Suppressor macrophage treated with lipopolysaccharide for 1 hour (primary cell): ENCODE data around the gene ZFPM1.
"Not testable (repeated sequence)": the region's sequence is repeated elsewhere in the genome, so short reads cannot be mapped to it uniquely, and the experiment has no call there.

ENCODE experiments used
- DNase-seq, 3 donors: peaks; one replicate each; pipeline ENCODE4 v3.0.0-alpha.2; 2020 to 2022

Gene ZFPM1

DNA sequence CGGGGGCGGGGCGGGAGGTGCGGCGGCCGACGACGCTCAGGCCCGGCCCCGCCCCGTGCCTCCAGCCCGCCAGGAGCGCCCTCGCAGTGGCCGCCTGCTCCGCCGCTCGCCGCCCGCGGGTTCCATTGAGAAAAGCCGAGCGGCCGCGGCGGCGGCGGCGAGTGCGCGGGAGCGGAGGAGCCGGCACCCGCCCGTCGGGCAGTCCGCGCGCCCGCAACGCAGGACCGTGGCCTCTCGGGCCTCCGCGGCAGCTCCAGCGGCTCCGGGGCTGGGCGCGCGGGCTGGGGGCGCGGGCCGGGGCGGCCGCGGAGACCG, at the start of gene ZFPM1:
Gene ZFPM1 (plus strand): TSS at position 64 of the 315 bp plus-strand sequence. CDS start 359 bp downstream, outside the sequence.
- no peak for DNase-seq

DNA sequence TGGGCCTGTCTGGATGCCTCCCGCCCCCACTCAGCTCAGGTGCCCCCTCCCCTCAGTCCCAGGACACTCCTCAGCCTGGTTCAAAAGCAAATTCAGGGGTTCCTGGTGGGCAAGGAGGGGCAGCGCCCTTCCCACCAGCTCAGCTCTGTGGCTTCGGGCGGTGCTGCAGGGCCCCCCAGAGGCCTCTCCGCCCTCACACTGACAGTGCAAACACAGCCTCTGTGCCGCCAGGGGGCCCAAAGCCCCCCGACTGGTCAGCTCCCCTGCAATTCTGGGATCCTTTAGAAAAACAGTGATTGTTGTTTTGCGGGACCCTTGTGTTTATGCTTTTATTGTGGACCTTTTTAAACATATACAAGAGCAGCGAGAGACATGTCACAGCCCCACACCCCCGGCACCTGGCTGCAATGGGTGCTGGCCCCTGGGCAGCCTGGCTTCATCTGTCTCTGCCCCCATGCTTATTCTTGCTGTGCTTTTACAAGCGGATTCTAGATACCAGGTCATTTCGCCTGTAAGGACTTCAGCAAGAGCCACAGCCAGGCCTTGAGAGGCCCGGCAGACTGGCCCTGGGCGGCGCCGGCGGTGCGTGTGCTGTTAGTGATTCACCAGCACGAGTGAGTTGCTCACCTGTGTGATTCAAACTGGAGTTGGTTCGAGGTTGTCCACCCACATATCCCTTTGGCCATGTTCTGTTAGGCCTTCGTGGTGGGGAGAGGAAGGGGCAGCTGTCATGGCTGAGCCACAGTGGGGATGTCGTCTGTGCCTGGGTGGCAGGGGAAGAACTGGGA, 49.1 kb upstream of the ZFPM1 start:
- no peak for DNase-seq

DNA sequence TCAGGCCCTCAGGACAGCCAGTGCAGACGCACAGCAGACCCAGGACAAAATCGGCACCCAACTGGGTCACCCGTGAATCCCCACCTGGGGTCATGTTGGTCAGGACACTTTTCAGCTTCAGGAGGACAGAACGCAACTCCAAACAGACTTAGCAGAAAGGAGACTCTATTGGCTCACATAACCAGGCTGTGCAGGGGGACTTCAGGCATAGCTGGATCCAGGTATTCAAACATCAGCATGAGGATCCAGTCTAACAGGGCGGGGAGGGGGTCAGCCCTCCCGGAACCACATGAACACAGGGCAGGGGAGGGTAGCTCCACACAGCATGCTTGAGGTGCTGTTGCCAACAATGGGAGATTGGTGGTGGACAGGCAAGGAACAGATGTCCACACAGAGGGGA, 48.3 kb upstream of the ZFPM1 start:
- DNase-seq = no peak

DNA sequence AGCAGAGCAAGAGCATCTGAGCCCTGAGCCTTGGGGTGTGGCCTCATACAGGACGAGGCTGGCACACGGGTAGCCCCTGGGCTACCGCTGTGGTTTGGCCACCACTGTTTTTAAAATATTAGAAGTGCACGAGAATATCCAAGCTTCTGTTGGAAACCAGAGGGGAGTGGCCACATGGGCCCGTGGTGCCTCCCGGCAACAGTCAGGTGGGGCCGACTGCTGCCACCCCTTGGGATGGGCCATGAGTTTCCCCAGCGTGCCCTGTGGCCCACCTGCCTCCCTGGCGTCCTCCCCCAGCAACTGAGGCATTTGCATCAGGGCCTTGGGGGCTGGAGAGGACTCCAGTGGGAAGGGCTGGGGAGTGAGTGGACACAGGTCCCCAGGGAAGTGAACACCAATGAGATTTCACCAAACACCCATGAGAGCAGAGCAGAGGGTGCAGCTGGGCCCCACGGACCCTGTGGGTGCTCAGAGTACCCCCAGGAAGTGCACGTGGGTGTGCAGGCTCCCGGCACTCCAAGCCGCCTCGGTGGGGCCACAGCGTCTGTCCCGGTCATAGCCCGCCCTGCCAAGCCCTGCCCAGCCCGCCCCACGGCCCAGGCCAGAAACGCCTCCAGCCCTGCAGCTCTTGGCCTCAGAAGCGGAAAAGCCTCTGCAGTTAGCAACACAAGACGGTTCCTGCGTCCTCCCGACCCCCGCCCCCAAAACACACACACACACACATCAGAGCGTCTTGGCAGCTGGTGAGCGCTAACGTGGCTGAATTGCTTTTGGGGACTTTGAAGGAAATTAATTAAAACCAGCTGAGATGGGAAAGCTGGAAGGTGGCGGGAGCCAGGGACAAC, 47.6 kb upstream of the ZFPM1 start:
- DNase-seq = no peak

DNA sequence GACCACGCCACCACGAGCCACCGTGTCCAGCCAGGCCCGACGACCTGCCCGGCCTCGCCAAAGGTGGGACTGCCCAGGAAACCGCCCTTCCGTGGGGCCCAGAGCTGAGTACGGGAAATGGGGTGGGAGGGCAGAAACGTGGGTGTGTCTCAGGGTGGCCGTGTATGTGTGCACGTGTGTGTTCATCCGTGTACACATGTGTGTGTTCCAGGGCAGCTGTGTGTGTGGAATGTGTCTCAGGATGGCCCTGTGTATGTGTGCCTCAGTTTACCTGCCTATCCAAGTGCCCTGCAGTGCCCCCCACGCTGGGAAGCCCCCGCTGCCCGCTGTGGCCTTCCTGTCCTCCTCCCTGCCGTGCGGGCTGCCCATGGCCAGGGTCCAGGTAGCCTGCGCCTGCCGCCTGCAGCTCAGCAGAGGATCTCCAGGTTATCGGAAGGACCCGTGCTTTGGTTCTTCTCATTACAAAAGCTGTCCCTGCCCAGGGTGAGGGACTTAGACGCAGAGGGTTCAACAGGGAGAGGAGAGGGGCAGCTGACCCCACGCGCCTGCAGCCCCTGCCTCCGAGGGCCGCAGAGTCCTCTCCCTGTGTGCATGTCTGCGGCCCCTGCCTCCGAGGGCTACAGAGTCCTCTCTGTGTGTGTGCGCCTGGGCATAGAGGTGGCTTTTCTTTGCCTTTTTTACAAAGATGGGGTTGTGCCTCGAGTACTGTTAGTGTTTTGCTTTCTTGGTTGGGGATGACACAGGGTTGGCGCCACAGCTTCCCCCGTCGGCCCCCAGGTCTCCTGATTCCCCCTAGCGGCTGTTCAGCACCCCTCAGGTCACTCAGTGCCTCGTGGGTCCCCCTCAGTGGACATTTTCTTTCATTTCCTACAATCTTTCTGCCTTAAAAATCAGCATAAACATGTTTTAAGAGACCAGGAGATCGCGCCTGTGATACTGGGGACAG, 46.7 kb upstream of the ZFPM1 start:
- DNase-seq = no peak

DNA sequence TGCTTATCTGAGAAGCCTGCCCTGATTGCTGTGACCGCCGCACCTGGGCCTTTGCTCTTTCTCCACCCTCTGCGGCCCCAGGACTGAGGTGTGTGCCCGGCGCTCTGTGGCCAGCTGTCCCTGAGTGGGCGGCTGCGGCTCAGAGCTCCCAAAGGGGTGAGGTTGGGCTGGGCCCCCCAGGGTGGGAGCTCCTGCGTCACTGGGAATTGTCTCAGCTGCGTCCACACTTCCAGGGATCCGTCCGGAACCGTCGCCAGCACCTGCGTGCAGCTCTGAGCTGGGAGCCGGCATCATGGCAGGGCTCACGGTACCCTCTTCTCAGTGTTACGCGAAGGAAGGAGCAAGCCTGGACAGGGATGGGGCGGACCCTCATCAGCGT, 46.0 kb upstream of the ZFPM1 start:
- no peak for DNase-seq

DNA sequence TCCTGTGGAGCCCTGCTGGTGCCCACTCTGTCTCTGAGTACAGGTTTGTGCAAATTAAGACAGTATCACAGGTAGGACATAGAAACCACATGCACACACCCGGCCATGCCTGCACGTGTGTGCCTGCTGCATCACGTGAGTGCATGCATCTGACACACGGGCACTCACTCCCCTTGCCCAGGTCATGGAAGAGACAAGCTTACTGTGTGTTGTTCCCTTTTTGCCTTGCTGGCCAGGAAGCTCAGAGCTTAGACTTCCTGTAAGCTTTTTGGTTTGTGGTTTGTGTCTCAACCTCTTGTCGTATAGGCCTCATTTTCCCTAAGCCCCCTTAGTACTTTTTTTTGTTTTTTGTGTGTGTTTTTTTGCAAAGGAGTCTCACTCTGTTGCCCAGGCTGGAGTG, 45.3 kb upstream of the ZFPM1 start:
- peak; percentile 34 to 43 (median 35) for DNase-seq

DNA sequence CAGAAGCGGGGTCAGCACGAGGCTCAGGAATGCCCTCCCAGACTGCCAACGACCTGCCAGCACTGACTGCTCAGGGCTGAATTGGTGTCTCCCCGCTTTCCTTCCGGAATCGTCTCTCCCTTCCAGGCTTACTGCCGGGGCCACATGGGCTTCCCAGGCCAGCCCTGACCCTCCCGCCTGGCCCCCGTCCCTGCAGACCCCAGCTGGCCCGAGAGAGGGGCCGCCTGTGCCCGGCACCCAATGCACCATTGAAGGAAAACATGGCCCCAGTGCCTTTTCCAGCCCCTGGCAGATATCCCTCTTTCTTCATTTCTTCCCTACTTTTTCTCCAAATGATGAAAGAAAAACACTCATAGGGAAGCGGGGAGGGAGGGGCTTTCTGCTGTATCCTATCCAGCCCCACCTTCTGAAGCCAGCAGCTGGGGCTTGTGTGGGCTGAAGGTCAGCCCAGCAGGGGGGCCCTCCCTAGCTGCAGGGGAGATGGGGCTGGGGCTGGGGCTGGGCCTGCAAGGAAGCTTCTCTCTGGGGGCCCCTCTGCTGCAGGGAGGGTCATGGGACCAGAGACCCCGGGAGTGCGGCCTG, 44.4 kb upstream of the ZFPM1 start:
- no peak for DNase-seq

DNA sequence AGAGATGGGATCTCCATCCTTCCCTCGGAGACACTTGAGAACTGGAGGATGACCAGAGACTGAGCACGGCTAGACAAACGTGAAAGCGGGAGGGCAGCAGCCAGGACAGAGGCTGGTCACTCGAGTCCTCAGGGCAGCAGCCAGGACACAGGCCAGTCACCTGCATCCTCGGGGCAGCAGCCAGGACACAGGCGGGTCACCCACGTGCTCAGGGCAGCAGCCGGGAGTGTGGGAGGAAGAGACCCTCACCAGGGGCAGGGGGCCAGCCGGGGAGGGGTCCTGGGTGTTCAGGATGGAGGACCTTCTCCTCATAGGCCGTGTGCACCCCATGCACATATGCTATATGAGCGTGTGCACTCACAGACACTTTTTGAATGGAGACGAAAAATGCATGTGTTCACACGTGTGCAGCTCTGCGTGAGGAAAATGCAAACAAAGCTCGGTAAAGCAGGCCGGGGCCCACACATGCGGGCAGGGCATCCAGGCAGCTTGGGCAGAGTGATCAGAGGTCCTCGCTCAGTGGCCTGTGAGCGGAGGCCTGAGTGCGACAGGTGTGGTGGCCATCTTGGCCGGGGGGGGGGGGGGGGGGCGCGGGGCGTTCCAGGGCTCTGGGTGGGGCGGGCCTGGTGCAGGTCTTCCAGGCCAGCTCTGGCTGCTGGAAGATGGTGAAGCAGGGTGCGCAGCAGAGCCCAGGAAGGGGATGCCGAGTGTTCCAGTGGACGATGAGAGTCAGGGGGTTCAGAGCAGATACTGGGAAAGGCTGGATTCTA, 43.6 kb upstream of the ZFPM1 start:
- no peak for DNase-seq

DNA sequence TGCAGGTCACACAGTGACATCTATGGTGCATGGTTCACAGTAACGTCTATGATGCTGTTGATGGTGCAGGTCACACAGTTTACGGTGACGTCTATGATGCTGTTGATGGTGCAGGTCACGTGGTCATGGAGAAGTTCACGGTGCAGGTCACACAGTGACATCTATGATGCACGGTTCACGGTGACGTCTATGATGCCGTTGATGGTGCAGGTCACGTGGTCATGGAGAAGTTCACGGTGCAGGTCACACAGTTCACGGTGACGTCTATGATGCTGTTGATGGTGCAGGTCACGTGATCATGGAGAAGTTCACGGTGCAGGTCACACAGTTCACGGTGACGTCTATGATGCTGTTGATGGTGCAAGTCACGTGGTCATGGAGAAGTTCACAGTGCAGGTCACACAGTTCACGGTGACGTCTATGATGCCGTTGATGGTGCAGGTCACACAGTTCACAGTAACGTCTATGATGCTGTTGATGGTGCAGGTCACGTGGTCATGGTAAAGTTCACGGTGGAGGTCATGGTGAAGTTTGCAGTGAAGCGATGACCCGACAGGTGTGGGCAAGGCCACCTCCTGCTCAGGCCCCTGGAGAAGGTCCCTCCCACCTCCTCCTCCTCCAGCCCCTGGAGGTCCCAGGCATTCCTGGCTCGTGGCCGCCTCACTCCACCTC, 42.6 kb upstream of the ZFPM1 start:
- not testable (repeated sequence) for DNase-seq

DNA sequence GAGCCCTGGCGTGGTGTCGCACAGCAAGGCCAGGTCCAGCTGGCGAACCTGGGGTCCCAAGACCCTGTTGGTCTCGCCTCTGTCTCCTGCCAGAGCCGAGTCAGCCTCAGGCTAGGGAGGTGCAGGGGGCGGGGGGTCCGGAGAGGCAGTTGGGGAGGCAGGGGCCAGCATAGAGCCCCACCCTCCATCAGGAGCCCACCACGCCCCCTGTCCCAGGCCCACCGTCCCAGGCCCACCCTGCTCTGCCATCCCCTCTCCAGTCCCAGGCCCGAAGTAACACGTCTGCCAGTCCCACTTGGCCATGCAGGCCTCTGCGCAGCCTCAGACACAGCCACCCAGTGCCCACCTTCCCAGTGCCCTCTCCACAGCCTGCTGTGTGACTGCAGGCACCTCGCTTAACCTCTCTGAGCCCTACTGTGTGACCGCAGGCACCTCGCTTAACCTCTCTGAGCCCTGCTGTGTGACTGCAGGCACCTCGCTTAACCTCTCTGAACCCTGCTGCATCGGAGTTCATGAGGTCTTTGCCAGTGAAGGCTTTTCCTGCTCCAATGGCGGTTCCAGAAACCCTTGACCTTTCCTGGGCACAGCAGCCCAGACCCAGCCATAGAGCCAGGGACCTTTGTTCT, 41.0 kb upstream of the ZFPM1 start:
- DNase-seq = no peak

DNA sequence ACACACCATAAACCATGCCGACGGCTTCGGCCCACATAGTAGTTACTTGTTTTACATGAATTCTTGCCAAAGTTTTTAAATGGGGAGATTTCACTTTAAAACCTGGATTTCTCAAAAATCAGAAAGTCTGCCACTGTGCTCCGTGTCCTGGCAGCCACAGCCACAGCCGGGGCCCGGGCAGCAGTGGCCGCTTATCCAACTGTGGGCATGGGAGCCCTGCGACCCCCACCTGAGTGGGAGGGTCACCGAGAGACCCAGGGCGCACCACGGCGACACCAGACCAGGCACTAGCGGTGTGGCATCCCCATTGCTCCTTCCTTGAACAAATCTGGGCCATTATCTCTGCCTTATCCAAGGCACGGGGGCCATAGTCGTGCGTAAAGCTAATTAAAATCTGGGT, 40.3 kb upstream of the ZFPM1 start:
- no peak for DNase-seq

DNA sequence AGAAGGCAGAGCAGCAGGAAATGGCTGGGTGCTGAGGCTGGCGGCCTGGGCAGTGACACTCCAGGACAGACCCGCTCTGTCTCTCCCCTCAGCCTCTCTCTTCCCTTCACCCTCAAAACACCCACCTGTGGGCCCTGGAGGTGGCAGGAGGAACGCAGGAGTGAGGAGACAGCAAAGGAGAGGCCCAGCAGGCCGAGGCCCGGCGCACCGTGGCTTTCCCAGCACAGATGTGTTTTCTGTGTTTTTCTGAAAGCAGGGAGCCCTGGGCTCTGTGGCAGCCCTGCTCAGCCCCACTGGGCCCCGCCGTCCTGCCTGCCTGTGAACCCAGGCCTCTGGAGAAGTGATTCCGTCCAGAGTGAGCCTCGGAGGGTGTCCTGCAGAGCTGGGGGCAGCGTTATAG, 39.8 kb upstream of the ZFPM1 start:
- DNase-seq = no peak

DNA sequence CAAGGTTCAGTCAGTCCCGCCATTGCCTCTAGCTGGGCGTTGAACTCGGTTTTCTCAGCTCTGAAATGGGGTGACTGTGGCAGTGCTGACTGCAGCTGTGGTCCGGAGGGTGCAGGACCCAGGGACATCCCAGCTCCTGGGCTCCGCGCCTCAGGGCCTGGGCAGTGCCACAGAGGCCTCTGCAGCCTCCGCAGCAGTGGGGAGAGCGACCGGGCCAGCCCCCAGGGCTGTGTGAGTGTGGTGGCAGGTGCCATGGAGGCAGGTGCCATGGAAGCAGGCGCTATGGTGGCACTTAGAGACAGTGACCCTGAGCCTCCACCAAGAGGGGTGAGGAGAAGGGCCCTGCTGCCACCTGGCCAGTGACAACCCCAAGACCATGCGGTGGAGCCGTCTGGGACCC, 39.4 kb upstream of the ZFPM1 start:
- no peak for DNase-seq

DNA sequence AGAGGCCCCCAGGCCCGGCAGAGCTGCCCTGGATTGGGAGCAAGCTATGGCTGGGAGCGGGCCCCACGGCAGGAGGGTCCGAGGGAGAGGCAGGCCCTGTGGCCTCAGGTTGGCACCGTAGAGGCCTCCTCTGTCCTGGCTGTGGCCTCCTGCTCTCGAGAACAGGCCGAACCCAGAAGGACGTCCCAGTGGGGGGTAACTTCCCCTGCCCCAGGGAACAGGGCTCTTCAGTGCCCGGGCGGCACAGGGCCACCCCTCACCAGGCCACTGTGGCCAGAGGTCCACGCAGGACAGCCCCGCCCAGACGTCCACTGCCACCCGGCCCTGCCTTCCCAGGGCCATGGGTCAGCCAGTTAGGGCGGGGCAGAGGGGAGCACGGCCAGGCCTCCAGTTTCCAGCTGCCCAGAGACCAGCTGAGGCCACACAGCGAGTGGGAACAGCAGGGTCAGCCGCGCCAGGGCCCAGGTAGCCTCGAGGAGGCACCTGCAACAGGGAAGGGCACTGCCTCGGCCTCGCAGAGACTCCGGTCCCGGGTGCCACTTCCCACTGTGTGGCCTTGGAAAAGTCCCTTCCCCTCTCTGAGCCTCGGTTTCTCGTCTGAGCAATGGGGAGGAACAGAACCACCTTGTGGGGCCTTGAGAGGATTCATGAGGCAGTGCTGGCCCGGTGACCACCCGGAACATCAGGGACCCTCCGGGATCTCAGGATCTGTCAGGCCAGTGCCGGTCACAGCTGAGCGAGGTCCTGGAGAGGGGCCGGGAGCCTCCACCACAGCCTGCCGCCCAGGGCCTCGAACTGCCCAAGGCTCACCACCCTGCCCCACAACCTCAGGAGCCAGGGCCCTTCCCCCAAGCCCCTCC, 38.3 kb upstream of the ZFPM1 start:
- no peak for DNase-seq

DNA sequence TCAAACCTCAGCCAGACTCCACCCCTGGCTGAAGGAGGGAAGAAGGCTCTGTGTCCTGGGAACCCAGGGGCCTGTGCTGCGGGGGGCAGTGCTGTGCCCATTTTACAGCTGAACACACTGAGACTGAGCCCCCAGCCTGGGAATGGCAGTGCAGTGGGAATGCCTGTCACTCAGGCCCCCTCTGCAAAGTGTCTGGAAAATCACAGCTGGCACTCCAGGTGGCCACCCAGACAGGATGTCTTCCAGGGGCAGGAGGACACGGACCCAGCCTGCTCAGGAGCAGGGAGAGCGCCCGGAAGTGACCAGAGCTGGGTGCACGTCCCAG, 37.7 kb upstream of the ZFPM1 start:
- no peak for DNase-seq

DNA sequence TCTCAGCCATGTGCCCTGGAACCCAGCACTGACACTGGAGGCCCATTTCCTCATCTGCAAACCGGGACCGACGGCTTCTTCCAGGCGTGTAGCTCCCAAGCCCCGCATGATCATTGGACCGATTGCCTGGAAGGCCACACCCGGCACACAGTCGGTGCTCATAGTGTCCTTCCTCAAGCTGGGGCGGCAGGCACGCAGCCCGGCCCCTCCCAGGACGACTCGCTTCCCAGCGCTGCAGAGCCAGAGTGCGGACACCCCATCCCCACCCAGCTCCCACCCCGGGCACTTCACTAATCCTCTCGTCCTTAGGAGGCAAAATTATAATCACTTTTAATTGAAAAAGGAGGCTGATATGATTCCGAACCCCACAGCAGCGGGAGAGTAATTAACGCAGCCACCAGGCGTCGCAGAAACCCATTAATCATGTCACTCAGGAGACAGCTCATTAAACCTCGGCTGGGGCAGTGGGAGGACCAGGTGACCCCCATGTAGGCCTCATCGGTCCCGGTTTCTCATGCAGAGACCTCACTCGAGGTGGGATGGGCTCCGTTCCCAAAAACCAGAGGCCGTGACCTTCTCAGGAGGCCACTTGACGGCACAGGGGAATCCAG, 37.3 kb upstream of the ZFPM1 start:
- DNase-seq = no peak

DNA sequence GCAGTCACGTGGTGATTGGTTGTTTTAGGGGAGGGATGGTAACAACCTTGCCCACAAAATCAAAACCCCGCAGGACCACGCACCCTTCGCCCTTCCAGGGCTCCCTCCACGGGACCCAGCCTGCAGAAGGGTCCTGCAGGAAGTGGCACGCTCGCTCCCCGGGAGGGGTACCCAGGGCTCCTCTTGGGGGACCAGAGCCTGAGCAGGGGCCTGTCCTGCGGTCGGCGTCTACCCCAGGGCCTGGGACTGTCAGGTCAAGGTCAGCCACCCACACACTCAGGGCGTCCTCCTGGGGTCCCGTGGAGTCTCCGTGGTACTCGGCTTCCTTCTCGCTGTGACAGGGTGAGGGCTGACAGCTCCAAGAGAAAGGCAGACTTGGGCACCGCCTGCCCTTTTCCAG, 36.4 kb upstream of the ZFPM1 start:
- DNase-seq = no peak

DNA sequence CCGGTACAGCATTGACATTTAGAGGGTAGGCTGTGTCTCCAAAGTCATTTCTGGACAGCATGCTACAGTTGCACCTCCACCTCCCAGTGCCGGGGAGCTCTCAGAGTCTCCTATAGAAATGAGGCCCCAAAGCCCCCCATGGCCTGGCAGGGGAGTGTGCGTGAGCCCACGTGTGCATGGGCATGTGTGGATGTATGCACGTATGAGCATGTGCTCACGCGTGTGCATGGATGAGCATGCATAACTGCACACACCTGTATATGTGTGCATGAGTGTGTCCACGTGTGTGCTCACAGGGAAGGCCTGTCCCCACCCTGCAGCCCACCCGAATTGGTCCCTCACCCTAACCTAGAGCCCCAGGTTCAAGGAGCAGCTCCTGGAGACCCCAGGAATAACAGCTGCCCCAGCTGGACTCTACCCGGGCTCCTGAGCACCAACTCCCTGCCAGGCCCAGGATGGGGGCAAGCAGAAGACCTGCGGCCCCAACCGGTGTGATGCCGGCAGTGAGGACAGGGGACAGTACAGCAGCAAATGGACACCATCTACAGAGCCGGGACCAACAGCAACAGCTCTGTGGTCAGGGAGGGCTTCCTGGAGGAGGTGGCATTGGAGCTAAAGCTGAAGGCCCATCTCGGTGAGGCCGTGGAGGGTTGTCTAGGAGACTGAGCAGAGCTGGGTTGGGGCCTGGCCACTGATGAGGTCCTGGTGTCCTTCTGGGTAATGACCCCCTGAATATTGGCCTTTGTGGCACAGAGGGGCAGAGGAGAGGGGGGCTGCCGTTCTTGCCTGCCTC, 35.2 kb upstream of the ZFPM1 start:
- no peak for DNase-seq
